Measurements from ENCODE around the gene ANKRD33.

ANKRD33 gene

DNA sequence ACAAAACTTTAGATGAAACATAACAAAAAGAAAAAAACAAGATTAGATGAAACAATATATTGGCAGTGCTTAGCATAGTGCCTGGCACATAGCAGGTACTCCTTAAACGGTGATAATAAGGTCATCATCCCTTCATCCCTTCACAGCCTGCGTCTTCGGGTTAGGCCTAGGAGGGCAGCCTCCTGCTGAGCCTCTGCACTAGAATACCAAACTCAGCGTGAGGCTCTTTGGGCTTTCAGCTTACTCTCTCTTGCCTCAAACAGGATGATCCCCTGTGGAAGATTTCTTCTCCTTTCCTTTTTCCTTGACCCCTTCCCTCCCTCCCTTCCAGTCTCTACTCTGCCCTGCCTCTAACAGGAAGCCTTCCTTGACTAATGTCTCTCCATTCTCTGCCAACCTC lies 25.0 kb upstream of the ANKRD33 start:
- no peak for DNase-seq (ENCODE audit: low read depth)

DNA sequence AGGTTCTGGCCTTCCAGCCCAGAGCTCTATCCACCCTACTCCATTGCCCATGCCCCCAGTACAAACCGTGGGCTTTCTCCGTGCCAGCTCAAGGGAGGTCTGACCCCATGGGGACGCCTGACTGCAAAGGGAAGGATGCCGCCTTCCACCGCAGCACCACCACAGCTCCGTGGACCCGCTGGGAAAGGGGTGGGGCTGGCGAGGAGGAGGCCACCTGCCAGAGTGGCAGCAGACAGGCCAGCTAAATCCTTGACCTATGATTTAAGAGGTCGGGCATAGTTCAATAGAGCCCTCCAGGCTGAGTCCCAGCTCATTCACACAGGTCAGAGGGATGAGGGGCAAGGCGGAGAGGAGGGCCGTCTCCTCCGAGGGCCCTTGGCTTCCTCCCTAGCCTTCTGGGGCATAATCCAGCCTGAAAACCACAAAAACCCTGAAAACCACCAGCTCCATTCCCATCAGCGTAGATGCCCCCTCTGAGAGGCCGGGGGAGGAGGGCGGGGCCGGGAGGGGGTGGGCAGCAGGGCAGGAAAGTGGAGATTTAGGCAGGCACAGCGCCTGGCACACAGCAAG lies 24.5 kb upstream of the ANKRD33 start:
- DNase-seq (ENCODE audit: low read depth) = no peak

DNA sequence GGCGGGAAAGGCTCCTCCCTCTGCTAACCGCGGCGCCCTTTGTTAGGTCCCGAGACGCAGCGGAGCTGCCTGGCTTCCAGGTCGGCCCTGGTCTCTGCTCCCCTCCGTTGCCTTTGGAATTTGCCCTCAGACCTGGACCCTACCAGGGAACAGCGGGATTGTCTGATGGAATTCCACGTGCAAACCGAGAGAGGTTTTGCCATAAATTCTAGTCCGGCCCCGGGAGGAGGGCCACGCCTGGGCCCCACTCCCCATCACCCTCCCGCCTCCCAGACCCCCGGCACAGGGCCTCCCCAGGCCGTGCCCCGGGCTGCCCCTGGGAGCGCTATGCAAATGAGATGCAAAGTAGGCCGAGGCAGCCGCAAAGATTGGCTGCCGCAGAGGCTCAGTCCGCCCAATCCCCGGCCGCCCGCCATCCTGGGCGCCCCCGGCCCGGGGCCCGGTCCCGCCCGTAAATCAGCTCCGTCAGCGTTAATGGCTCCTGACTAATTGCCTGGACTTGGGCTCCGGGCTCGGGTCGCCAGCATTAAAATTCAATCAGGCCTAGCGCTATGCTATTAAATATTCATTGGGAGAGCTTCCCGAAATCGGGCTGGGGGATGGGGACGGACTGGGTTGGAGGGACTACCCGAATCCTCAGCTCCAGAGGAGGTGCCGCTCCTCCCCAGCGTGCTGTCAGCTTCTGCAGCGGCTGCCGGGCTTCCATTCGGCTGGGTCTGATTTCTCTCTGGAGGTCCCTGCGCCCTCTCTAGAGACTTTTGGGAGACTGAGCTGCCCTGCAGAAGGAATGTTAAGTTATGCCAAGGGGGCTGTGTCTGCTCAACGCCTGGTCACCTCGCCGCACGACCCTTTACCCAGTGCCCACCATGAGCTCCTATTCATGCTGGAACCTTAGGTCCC lies 23.7 kb upstream of the ANKRD33 start:
- no peak for DNase-seq (ENCODE audit: low read depth)

DNA sequence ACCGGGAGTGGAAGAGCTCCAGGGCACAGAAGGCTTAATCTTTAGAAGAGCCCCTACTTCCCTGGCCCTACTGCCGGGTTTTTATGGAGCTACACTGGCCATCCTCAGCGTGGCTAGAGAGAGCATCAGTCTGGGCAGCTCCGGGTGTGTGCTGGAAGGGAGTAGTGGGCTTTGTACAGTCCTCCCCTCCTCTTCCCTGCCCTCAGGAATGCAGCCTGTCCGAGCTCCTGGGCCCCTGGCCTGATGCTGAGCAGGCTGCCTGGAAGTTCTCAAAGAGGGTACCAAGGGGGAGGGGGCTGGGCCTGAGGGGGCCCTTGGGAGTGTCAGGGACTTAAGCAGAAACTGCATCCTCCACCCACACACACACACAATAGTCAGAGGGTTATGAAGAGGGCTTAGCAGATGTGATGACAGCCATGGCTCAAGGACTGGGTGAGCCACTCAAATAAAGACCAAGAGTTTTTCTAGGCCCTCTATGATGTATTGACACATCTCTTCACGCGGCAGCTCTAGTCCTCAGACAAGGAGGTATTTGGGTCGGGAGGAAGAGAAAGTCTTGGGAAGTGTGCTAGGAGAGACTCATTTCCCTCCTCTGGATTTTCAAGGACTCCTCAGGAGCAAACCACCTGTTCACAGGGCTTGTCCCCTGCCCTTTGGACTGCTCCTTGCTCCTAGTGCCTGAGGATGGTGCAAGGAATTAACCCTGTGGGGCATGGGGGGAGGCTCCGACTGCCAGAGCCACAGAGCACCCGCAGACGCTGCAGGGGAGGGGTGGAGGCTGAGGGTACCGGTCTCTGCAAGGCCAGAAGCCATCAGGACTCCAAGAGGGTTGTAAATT lies 22.9 kb upstream of the ANKRD33 start:
- no peak for DNase-seq (ENCODE audit: low read depth)

DNA sequence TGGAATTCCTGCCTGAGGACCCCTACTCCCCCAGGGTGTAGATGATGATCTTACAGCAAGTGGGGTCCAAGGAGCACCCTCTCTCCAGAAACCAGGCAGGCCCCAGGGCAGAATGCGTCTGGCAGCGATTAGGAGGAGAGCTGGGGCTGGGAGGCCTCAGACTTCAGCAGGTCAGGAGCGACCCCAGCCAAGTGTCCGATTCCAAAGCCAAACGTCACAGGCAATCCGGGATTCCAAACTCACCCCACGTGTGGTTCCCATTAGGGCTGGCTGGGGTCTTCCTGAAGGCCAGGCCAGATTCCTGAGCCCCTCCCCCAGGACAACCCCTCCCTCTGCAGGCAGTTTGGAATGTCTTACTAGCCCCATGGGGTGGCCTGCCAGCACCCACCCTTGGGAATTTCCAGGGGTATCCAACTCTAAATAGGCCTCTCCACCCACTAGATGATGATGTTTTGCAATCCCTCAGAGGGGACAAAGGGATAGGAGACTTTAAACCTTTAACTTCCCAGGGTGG lies 22.1 kb upstream of the ANKRD33 start:
- no peak for DNase-seq (ENCODE audit: low read depth)

DNA sequence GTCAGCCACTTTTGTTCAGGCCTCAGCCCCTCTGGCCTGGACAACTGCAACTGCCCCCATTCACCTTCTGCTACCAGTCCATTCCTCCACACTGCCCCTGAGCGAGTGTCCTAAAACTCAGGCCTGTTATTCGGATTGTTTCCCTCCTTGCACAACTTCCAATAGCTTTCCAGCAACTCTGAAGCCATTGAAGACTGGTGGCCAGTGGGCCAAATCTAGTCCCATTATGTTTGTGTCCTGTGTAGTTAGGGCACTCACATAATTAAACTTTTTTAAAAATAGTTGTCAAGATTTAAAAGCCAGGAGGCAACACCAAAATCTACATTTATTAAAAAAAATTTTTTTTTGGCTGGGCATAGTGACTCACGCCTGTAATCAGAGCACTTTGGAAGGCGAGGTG lies 21.6 kb upstream of the ANKRD33 start:
- DNase-seq (ENCODE audit: low read depth) = no peak

DNA sequence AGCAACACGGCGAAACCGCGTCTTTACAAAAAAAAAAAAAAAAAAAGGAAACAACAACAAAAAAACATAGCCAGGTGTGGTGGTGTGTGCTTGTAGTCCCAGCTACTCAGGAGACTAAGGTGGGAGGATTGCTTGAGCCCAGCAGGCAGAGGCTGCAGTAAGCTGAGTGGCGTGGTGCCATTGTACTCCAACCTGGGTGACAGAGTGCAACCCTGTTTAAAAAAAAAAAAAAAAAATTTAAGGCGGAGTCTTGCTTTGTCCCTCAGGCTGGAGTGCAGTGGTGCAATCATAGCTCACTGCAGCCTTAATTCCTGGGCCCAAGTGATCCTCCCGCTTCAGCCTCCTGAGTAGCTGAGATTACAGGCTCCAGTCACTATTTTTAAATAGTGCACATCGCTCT lies 21.1 kb upstream of the ANKRD33 start:
- DNase-seq (ENCODE audit: low read depth) = no peak

DNA sequence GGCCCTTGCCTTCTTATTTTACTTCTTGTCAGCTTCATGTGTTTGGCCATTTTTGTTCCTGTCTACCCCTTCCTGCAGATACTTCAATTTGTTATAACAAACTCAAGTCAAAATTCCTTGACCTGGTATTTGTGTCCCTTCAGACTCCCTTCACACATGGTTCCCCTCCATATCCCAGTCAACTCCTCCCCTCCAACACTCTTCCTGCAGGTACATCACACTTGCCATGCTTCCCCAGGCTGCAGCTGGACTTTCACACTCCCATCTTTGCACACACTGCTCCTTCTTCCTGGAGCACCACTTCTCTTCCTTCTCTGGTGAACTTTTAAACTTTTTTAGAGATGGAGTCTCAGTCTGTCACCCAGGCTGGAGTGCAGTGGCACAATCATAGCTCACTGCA lies 20.5 kb upstream of the ANKRD33 start:
- DNase-seq (ENCODE audit: low read depth) = no peak

DNA sequence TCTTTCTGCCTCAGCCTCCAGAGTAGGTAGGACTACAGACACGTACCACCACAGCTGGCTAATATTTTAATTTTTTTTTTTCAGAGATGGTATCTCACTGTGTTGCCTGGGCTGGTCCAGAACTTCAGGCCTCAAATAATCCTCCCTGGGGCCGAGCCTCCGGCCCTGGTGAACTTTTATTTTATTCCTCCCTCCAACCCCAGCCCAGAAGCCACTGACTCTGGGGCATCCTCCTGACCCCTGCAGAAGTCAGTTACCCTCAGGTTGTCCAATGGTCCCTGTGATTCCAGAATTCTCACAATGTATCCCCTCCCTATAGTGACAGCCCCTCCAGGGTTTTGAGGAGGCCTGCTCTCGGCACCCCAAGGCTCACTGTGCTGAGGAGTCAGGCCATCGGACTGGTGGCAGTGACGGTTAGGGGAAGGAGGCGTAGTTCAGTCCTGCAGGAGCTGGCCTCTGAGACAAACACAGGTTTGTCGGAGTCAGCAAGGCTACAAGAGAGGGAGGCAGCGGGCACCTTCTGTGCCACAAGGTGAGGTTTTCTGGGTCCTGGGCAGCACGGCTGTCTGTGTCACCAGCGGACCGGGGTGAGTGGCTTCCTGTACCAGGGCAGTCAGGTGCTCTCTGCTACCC lies 20.0 kb upstream of the ANKRD33 start:
- DNase-seq (ENCODE audit: low read depth) = no peak

DNA sequence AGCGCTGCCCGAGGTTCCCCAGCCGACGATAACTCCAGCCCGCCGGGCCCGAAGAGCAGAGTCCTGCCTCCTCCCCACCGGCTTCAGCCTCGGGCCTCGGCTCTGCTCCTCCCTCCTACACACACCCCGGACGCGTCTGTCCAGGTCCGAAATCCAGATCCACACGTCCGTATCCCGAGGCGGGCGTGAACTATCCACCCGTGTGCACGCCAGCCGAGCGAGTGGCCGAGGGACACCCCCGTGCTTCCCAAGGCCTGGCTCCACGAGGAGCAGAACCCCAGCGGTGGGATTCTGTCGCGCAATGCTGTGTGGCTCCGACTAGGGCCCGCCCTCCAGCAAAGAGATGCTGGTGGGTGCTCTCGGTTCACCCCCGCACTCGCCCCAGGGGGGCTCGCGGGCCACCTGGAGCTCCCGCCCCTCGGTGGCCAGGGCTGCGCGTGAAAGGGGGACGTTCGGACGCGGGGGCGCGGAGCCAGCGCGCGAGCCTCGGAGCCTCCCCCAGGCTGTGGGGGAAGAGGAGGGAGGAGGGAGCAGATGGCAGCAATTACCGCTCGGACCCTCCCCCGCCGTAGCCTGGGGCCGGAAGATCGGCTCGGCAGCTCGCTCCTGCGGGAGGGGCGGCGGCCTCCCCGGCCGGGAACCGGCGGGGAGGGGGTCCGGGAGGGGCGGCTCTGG lies 18.9 kb upstream of the ANKRD33 start:
- no peak for DNase-seq (ENCODE audit: low read depth)

DNA sequence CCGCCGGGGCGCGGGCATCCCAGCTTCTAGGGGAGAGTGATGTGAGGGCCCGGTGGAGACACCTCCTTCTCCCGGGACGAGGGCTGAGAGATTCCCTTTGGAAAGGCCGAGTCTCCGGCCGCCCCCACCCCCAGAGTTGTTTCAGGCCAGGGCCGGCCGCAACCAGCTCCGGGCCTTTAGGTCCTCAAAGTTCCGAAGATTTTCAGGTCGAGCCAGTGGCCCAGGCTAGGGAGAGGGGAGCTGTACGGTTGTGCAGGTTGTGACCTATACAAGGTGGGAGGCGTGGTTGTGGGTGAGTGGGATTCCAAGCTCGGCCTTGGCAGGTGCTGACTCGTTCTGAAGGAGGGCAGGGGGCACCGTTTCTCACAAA lies 18.4 kb upstream of the ANKRD33 start:
- no peak for DNase-seq (ENCODE audit: low read depth)

DNA sequence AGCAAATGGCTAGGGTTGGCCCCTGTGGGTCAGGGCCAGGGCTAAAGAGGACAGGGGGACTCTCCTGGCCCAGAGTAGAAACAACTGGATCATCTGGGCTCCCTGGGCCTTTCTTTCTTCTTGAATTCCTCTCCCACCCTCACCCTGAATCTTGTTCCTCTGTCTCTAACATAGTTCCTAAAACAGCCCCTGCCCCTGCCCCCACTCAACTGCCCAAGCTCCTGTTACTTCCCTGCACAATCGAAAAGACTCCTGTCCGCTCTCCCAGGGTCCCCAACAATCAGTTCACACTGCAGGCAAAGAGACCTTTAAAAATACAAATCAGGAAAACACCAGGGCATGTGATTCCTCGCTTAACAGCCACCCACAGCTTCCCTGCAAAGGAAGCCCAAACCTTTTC lies 18.0 kb upstream of the ANKRD33 start:
- DNase-seq (ENCODE audit: low read depth) = no peak

DNA sequence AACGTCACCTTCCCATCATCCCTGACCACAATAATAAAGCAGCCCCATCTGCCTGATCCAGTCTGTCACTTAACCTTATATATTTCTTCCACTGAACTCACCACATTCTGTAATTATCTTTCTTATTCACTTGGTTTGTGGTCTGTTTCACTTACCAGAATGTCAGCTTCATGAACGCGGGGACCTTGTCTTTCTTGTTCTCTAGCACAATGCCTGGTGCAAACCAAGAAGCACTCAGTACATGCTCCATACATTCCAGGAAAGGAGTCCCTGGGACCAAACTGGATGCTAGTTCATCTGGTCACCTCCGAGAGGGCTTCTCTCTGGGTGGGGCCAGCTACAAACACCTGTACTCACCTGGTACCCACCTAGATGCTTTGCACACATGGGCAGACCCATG lies 17.4 kb upstream of the ANKRD33 start:
- no peak for DNase-seq (ENCODE audit: low read depth)

DNA sequence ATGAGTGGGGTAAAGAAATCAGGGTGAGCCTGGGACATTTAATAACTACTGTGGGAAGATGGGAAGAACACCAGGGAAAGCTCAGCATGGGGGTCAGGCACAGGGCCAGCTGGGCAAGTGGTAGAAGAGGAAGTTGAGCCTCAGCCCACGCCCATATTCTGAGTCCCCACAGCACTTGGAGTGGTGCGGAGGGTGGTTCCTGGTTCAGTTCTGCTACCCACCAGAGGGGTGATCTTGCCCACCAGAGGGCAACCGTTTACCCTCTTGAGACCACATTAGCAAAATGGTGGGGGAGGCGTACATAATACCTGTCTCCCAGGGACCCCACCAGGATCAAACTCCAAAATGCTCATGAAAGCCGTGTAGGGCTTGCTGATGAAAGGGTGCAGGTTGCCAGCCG lies 16.8 kb upstream of the ANKRD33 start:
- DNase-seq (ENCODE audit: low read depth) = no peak

DNA sequence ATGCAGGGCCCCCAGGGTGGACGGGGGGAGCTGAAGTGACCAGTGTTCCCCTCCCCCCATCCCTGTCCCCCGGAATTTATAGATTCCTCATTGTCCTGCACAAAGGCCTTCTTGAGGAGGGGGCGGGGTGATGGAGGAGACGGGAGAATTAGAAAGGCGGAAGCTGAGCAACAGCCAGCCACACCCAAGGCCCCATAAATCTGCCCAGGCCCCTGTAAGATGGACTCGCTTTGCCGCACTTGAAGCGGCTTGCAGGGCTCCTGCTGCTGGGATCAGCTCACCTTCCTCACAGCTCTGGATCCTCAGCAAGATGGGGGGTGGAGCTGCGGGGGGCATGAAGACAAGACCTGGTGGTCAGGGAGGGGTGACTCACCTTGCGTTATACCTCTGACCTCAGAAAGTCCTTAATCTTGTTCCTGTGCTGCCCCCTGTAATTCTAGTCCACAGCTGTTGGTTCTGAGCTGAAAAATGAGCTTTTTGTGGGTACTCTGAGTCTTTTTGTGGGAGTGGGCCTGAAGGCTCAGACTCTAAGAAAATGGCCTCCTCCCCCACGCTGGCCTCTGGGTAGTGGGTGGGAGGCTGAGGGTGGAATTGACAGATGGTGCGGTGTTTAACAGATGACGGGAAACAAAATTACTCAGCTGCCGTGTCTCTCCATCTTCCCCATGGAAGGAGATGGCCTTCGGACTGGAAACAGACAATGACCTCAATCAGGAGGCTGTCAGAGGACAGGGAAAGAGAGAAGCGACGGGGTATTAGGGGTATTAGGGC lies 15.8 kb upstream of the ANKRD33 start:
- DNase-seq (ENCODE audit: low read depth) = no peak

DNA sequence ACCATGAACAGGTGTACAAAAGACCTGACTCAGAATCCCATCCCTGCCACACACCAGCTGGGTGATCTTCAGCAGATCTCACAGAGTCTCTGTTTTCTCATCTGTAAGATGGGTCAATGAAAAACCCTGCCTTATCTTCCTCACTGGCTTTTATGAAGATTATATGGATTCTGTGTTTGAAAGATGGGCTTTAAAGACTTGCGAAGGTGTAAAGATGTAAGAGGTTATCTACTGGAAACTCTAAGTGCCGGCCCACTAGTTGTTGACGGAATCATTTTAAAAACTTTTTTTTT lies 15.3 kb upstream of the ANKRD33 start:
- no peak for DNase-seq (ENCODE audit: low read depth)

DNA sequence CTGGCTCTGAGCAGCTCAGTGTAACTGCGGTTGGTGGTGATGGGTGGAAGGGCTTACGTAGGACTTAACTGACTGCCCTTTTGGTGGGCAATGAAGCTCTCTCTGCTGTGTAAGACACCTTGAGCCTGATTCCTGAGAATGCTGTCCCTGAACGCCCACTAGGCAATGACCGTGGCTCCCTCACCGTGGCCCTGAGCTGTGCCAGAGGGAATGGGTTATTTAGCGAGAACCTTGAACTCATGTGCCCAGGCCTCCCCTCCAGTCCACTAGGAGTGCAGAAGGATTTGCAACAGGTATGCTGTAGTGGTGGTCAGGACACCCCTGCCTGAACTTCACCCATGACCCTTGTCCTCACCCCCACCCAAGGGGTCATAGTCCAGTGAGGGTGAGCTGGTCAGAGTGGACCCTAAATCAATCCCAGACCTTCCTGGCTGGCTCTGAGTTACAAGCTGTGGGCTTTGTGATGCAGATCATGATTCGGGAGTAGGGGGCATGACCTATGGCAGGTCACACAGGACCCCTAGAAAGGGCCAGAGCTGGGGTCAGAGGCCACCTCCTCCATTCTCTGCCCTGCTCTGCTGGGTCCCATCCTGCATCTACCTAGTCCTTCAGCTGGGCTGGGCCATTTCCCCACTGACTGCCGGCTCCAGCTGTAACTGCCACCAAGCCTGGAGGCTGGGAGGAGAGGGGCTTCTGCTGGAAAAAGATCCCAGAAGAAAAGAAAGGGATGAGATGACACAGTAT lies 14.5 kb upstream of the ANKRD33 start:
- no peak for DNase-seq (ENCODE audit: low read depth)

DNA sequence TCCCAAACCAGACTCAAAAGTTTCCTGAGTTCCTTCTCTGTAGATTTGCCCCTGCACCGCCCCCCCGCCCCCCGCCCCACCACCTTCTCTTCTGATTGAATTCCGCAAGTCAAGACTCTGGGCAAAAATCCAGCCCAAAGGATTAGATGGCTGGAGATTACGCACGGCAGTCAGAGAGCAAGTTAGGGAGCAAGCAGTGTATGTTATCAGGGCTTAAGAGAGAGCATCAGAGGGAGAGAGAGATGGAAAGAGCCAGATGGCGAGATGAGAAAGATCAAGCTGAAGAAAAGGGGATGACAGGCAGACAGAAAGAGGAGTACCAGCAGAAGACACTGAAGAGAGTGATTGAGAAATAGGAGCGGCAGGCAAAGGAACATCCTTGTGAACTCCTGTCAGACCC lies 13.9 kb upstream of the ANKRD33 start:
- DNase-seq (ENCODE audit: low read depth) = no peak

DNA sequence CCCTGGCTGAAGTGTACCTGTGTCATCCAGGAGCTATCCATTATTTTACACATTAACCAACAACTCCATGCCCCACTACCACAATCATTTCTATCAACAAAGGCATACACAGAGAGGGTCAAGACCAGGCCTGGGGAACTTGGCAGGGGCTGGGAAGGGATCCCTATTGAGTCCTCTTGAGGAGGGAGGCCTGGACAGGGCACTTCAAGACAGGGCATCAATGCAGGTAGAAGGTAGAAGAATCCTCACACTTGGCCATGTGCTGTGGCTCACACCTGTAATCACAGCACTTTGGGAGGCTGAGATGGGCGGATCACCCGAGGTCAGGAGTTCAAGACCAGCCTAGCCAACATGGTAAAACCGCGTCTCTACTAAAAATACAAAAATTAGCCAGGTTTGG lies 13.4 kb upstream of the ANKRD33 start:
- no peak for DNase-seq (ENCODE audit: low read depth)

DNA sequence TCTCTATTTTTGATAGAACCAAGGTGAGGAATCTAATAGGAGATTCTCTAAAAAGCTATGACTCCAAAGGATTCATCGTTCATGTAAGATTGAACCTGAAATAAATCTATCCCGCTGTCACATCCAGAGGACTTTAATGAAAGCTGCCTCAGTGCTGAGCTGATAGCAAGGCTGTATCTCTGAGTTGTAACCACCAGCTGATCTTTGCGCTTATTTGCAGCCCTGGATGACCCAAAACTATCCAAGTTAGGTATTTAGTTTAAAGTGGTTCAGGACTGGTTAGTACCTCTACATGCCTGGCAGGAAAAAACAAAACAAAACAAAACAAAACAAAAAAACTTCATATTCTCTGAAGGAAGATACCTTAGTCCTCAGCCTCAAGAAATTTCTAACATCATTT lies 8.8 kb upstream of the ANKRD33 start:
- DNase-seq (ENCODE audit: low read depth) = no peak

DNA sequence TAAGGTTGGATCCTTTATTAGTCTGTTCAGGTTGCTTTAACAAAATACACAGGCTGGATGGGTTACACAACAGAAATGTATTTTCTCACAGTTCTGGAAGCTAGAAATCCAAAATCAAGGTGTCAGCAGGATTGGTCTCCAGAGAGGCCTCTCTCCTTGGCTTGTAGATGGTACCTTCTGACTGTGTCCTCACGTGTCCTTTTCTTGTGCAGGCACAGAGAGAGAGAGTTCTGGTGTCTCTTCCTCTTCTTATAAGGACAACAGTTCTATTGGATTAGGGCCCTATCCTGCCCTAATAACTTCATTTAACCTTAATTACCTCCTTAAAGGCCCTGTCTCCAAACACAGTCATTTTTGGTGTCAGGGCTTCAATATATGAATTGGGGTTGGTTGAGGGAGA lies 4.6 kb upstream of the ANKRD33 start:
- no peak for DNase-seq (ENCODE audit: low read depth)
